ENCODE results near the gene RASA1.

Gene RASA1

GRCh38 chr5:87432460-87432859 is 164.8 kb downstream of the RASA1 start:
- Histone ChIP-seq H3K4me3 (no peak overlapping the region), H3K27ac (no peak overlapping the region)

DNA sequence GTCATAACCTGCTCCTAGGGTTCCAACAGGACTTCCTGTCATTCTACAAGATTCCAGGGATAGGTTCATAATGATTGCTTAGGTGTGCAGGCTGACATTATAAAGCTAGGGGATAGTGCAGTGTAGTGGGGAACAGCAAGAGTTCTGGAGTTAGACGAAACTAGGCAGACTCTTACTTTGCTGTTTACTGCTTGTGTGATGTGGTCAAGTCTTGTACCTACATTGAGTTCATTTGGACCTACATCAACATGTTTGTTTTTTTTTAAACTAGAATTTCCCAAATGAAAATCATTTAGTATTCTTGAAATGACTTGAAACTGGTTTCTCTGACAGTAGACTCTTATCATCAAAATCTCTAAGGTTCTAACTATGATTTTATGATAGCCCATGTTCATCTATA is 166.3 kb downstream of the RASA1 start:
- Histone ChIP-seq H3K27ac (no peak overlapping the region), H3K4me3 (no peak overlapping the region)

DNA sequence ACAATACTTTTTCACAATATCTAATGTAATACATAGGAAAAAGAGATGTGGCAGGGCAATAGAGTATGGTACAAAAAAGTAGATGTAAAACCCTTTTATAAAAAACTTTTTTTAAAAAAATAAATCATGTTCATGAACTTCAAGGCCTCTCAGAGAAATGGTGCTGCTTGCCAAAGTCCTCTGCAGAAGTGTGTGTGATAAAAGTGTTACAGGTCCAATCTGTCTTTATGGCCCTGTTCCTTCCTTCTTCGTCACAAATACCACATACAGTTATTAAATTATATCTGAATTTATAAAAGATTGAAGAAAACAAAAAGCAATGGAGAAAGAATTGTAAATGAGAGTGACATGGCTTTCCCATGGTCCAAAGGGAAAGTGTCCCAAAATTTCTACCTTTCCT is 166.8 kb downstream of the RASA1 start:
- no peak overlapping the region for H3K27ac ChIP-seq

DNA sequence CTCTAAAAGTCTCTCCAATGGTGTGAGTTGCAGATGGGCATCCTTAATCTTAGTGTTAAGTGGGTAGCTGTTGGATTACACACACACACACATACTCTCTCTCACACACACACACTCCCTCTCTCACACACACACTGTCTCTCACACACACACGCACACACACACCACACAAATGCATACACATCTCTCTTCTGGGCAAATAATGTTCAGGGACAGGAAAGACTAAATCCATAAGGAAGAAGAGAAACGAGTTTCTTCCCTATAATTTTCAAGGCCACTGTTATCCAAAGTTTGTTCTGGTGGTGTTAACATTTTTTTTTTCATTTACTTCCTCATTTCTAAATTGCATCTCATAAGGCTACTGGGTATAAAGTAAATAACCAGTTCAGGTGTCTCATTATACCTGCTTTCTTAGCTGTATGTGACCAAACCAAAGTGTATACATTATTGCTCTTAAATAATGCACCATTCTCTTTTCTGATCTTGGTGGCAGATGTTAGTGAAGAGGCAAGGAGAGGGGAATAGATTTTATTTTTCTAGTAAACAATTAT is 167.5 kb downstream of the RASA1 start:
- Histone ChIP-seq H3K27ac (no peak overlapping the region), H3K4me3 (no peak overlapping the region)

More for the DNA sequence above, 166.8 kb downstream of the RASA1 start:
- H3K4me3 ChIP-seq, result no peak overlapping the region

GRCh38 chr5:87437724-87438123 is 170.0 kb downstream of the RASA1 start:
- Histone ChIP-seq H3K4me3 (no peak overlapping the region), H3K27ac (no peak overlapping the region)

DNA sequence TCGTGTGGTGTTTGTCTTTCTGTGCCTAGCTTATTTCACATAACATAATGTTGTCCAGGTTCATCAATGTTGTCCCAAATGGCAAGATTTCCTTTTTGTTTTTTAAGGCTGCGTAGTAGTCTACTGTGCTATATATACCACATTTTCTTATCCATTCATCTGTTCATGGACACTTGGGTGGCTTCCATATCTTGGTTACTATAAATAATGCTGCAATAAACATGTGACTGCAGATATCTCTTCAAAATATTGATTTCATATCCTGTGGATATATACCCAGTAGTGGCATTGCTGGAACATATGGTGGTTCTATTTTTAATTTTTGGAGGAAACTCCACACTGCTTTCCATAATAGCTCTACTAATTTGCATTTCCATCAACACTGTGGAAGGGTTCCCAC is 170.5 kb downstream of the RASA1 start:
- Histone ChIP-seq H3K4me3 (no peak overlapping the region), H3K27ac (no peak overlapping the region)

Data from skin epidermis (tissue), 12 donors.